Liver (tissue), 9 donors: Measurements from ENCODE around the gene SEMA6D. TPM values are rescaled to one million over a fixed set of nuclear protein-coding genes. Genes with fewer than 3 reads are reported as not detected.

Experiments
- DNase-seq: peaks from one replicate; pipeline ENCODE4 v3.0.0-alpha.2; 2017; ENCODE audit warnings: low spot score
- H3K27ac ChIP-seq, 2 donors: one replicate each; pipeline ENCODE4 v1.7.0; 2013; ENCODE audit warnings: inconsistent platforms in 2 of 2, low read length in 2 of 2, control low read depth in 1 of 2, low read depth in 1 of 2, mild to moderate bottlenecking in 1 of 2
- H3K27me3 ChIP-seq, 4 donors: one replicate each; pipeline versions ENCODE4 v1.6.1 to v1.7.0; 2013; ENCODE audit warnings: low read length in 3 of 4, inconsistent platforms in 1 of 4, mild to moderate bottlenecking in 1 of 4, moderate library complexity in 1 of 4; ENCODE audit not compliant: control insufficient read depth in 4 of 4, insufficient read depth in 4 of 4
- H3K36me3 ChIP-seq, 4 donors: one replicate each; pipeline versions ENCODE4 v1.6.1 to v1.7.0; 2013; ENCODE audit warnings: low read length in 3 of 4, mild to moderate bottlenecking in 3 of 4, low read depth in 1 of 4, moderate library complexity in 1 of 4; ENCODE audit not compliant: control insufficient read depth in 4 of 4, insufficient read depth in 3 of 4
- H3K4me1 ChIP-seq, 4 donors: one replicate each; pipeline versions ENCODE4 v1.6.1 to v1.7.0; 2013; ENCODE audit warnings: low read length in 3 of 4, mild to moderate bottlenecking in 3 of 4, moderate library complexity in 1 of 4; ENCODE audit not compliant: control insufficient read depth in 4 of 4, insufficient read depth in 4 of 4
- H3K4me3 ChIP-seq, 3 donors: one replicate each; pipeline versions ENCODE4 v1.6.1 to v1.7.0; 2013; ENCODE audit warnings: low read length in 3 of 3, control low read depth in 1 of 3, low read depth in 1 of 3, mild to moderate bottlenecking in 1 of 3
- H3K9ac ChIP-seq, 2 donors: one replicate each; pipeline ENCODE4 v1.7.0; 2013; ENCODE audit warnings: low read length in 2 of 2, mild to moderate bottlenecking in 2 of 2, moderate library complexity in 2 of 2, control low read depth in 1 of 2, low read depth in 1 of 2
- H3K9me3 ChIP-seq, 4 donors: one replicate each; pipeline versions ENCODE4 v1.6.1 to v1.7.0; 2013; ENCODE audit warnings: low read length in 3 of 4; ENCODE audit not compliant: control insufficient read depth in 4 of 4
- FOXA1 ChIP-seq: IDR thresholded peaks from 2 replicates; pipeline ENCODE4 v1.6.1; 2016; ENCODE audit warnings: antibody characterized with exemption
- HNF4A ChIP-seq, 2 donors: conservative IDR thresholded peaks; 2 replicates each; pipeline ENCODE4 v1.6.1; 2016; ENCODE audit warnings: antibody characterized with exemption in 2 of 2, mild to moderate bottlenecking in 2 of 2
- RXRA ChIP-seq, 2 donors: IDR thresholded peaks; 2 replicates each; pipeline ENCODE4 v1.6.1; 2017 to 2018; ENCODE audit warnings: antibody characterized with exemption in 2 of 2, mild to moderate bottlenecking in 1 of 2
- YY1 ChIP-seq: IDR thresholded peaks from 2 replicates; pipeline ENCODE4 v1.6.1; 2016; ENCODE audit warnings: antibody characterized with exemption, mild to moderate bottlenecking
- WGBS: extraction: QIAGEN DNeasy Blood & Tissue Kit; methylation state at CpG from one replicate; pipeline ENCODE4 v1.1.7; 2013; 5-methylcytosine and 5-hydroxymethylcytosine counted together
- polyA plus RNA-seq, 2 donors: library from polyadenylated mRNA; stranded (reverse) in 1 of 2; unstranded in 1 of 2; fragments of 200-250 nt in 1 of 2; fragments of >200 nt in 1 of 2; fragmentation: Nextera tagmentation in 1 of 2; extraction: Ambion mirVana in 1 of 2; gene quantifications; one replicate each; pipeline versions ENCODE4 v1.2.1 to v1.2.3, GENCODE V29; 2013 to 2015
- total RNA-seq, 2 donors: library from RNA; depleted of rRNA; stranded (reverse); fragments of >200 nt; gene quantifications; one replicate each; pipeline ENCODE4 v1.2.3, GENCODE V29; 2014
- TF ChIP-seq, protein P1 (sequence below): IDR thresholded peaks from 2 replicates; pipeline ENCODE4 v1.6.1; 2016; ENCODE audit warnings: antibody characterized with exemption
- TF ChIP-seq, protein P2 (sequence below): fragments of 150-350 bp; IDR thresholded peaks from 2 replicates; pipeline ENCODE4 v1.5.1; 2017; ENCODE audit warnings: improper control_type of control experiment, low read depth, low read length; ENCODE audit not compliant: missing input control
- TF ChIP-seq, protein P3 (sequence below): IDR thresholded peaks from 2 replicates; pipeline ENCODE4 v1.6.1; 2016; ENCODE audit warnings: antibody characterized with exemption, mild to moderate bottlenecking
- donor health status: healthy.
- donor health status: healthy.
- donor health status: healthy.
- donor health status: healthy.
- donor health status: healthy.

Gene SEMA6D
- total and polyA plus RNA-seq, 4 donors: 1.0 to 4.5 (median 3.1) TPM

DNA sequence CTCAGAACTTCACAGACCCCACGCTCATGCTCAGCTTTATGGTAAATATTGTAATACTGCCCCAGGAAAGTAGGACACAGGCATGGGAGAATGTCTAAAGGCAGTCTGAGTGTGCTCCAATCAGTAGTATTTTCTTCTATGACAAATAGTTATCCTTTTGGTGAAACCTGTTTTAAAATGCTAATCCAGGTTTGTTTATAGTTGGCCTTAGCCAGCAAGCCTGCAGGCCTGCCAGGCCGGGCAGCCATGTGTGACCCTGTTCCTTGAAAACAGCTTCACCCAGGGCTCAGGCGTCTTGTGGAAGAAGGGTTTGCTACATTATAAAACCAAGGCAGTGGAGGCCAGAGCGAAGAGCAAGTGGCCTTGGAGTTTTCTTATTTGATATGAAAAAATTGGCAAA lies 104.7 kb downstream of the SEMA6D start:
- DNase-seq: no peak
- TF ChIP-seq HNF4A (conservative IDR thresholded peaks at IDR 0.05) (no peak), RXRA (IDR thresholded peaks at IDR 0.05) (no peak), YY1 (no peak), FOXA1 (no peak)
- TF ChIP-seq, protein P1, sequence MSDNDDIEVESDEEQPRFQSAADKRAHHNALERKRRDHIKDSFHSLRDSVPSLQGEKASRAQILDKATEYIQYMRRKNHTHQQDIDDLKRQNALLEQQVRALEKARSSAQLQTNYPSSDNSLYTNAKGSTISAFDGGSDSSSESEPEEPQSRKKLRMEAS: no peak
- TF ChIP-seq, protein P2, sequence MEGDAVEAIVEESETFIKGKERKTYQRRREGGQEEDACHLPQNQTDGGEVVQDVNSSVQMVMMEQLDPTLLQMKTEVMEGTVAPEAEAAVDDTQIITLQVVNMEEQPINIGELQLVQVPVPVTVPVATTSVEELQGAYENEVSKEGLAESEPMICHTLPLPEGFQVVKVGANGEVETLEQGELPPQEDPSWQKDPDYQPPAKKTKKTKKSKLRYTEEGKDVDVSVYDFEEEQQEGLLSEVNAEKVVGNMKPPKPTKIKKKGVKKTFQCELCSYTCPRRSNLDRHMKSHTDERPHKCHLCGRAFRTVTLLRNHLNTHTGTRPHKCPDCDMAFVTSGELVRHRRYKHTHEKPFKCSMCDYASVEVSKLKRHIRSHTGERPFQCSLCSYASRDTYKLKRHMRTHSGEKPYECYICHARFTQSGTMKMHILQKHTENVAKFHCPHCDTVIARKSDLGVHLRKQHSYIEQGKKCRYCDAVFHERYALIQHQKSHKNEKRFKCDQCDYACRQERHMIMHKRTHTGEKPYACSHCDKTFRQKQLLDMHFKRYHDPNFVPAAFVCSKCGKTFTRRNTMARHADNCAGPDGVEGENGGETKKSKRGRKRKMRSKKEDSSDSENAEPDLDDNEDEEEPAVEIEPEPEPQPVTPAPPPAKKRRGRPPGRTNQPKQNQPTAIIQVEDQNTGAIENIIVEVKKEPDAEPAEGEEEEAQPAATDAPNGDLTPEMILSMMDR: no peak
- TF ChIP-seq, protein P3, sequence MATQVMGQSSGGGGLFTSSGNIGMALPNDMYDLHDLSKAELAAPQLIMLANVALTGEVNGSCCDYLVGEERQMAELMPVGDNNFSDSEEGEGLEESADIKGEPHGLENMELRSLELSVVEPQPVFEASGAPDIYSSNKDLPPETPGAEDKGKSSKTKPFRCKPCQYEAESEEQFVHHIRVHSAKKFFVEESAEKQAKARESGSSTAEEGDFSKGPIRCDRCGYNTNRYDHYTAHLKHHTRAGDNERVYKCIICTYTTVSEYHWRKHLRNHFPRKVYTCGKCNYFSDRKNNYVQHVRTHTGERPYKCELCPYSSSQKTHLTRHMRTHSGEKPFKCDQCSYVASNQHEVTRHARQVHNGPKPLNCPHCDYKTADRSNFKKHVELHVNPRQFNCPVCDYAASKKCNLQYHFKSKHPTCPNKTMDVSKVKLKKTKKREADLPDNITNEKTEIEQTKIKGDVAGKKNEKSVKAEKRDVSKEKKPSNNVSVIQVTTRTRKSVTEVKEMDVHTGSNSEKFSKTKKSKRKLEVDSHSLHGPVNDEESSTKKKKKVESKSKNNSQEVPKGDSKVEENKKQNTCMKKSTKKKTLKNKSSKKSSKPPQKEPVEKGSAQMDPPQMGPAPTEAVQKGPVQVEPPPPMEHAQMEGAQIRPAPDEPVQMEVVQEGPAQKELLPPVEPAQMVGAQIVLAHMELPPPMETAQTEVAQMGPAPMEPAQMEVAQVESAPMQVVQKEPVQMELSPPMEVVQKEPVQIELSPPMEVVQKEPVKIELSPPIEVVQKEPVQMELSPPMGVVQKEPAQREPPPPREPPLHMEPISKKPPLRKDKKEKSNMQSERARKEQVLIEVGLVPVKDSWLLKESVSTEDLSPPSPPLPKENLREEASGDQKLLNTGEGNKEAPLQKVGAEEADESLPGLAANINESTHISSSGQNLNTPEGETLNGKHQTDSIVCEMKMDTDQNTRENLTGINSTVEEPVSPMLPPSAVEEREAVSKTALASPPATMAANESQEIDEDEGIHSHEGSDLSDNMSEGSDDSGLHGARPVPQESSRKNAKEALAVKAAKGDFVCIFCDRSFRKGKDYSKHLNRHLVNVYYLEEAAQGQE: no peak
- H3K27ac ChIP-seq: no peak overlapping the region

More for the DNA sequence above, 104.7 kb downstream of the SEMA6D start:
- WGBS: 76% methylated on average over 4 of the region's 4 CpGs
- no peaks in the 10 kb centered on the region for H3K36me3 ChIP-seq
- no peak overlapping the region for H3K4me3 ChIP-seq
- H3K9ac ChIP-seq: no peak overlapping the region
- no peaks in the 10 kb centered on the region for H3K4me1 ChIP-seq
- H3K9me3 ChIP-seq: no peaks in the 10 kb centered on the region
- H3K27me3 ChIP-seq: peaks cover 0 to 11% (median 2%) of the 10 kb centered on the region in 4 donors
